HG02884 (cell line): ENCODE results near the gene MOB1A.
"Not testable (repeated sequence)": the region's sequence is repeated elsewhere in the genome, so short reads cannot be mapped to it uniquely, and the experiment has no call there.

ENCODE experiments used
- ATAC-seq: cut with Tn5 transposase; IDR thresholded peaks from one replicate; pipeline ENCODE4 v1.9.1; 2021; ENCODE audit warnings: mild to moderate bottlenecking, moderate library complexity; ENCODE audit not compliant: unreplicated experiment

MOB1A gene

DNA sequence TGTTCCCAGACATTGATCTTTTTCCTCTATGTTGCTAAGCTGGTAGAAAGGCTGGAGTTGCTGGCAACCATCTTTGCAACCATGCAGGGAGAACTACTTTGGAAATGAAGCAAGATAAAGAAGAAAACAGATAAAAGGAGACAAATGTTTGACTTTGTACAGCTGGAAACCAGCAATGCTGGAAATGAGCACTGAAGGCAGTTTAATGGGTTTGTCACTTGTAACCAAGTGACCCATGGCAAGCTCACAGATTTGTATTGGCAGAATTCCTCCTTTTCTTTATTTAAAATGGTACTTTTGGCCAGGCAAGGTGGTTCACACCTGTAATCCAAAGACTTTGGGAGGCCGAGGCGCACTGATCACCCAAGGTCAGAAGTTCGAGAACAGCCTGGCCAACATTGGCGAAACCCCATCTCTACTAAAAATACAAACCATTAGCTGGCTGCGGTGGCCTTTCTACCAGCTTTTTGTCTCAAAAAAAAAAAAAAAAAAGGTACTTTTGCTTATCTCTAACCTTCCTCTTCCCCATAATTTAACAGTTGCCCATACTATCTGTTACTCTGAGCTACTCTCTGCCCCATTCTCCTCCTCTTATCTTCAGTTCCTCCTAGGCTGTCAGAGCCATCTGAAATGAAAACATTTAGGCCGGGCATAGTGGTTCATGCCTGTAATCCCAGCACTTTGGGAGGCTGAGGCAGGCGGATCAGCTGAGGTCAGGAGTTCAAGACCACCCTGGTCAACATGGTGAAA lies 28.9 kb downstream of the MOB1A start:
- no peak for ATAC-seq

DNA sequence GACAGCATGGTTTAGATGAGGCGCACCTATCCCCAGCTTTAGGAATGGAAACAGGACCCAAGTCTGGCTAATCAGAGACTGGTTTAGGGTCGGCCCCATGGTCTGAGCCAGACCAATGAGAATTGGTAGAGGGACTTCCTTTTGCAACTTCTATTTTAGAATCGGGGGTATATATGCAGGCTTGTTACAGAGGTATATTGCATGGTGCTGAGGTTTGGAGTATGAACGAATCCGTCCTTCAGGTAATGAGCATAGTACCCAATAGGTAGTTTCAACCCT lies 29.5 kb downstream of the MOB1A start:
- ATAC-seq, result no peak

DNA sequence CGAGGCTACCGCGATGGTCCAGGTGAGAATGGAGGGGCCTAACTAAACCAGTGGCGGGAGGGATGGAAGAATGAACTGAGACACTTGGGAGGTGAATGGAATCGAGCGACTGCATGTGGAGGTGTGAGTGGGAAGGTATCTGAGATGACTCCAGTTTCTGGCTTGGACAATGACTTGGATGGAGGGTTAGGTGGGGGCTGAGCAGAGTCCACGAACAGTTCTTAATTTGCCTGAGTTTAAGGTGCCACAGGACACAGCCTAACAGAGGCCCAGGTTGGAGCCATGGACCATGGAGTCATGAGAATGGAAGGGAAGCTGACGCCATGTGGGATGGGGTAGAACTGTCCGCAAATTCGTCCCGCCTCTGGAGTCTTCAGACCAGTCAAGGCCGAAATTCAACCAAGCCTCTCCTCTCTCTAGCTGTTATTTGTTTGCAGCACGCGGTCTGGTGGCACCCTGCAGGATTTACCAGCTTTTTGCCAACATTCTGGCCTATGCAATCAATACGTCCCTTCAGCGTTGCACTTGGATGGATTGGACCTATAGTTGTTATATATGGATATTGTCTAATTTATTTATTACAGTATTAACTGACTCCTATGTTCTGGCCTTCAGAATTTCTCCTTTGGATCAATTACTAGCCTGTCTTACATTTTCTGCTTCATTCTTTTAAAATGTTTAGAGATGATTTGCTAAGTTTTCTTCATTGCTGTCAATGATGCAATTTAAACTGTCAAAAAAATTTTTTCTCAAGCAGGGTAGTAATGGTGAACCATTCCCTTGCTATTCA lies 30.0 kb downstream of the MOB1A start:
- ATAC-seq, result no peak

DNA sequence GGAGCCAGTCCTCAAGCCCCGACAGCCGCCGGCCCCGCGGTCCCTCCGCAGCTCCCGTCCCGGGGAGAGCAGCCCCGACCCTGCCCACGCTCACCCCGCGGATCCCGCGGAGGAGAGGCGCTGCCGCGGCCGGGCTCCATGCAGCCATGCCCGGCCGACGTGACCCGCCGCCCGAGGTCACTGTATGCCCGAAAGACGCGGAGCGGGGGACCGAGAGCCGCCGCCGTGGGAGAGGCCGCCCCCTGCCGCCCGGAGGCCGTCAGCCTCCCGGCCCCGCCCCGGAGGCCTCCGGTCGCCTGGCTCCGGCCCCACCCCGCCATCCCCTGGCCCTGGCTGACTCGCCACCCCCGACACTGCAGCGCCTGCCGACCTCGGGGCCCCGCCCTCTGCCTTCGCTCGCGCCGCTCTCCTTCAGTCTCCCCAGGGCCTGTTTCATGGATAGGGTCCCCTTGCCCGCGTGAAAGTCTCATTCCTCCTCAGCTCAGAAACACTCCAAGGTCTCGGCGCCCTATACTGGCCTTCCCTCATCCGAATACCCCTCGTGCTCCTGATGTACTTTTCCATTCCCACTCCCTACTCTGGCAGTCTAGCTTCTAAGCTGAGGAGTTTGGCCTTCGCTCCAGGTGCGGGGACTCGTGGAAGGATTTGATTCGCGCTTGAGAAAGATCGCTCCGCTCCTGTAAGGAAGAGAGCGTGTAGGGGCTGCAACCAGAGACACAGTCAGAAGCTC lies 30.8 kb downstream of the MOB1A start, which contains the start of gene BOLA3:
TSS of gene BOLA3 (minus strand) at position 186 of the 730 bp plus-strand sequence. CDS start at position 148, 38 bp downstream.
- ATAC-seq, result peak; percentile 80

DNA sequence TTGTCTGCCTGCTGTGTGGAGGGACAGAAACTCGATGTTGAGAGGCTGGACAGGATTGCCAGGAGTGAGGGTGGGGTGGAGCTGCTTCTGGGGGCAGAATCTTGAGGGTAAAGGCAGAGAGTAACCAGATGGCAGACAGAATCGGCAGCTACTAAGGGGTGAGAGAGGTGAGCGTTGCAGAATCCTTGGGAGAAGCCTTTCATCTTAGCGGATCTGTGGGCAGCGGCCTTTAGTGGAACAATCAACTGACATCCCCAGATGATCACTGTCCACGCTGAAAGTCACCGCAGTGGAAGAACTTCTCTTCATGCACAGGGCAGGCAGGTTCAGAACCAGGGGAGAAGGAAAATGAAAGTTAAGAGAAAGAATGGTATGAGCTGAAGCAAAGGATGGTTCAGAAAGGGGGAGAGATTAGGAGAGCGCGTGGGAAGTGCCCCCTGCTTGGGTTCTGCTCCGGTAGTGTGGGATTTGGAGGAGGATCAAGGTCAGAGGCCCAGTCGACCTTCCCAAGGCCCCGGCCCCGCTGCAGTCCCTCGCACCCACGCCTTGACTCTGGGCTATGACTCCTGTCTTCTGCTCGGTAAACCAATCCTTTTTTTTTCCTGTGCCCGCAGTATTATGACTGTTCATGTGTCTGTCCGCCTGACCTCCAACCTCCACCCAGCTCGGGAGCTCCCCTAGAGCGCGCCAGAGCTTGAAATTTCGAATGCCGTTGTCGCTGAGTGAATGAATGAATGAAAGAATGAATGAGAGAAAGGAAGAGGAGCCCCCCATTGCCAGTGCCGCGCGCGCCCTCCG lies 31.6 kb downstream of the MOB1A start:
- peak; percentile 32 for ATAC-seq

DNA sequence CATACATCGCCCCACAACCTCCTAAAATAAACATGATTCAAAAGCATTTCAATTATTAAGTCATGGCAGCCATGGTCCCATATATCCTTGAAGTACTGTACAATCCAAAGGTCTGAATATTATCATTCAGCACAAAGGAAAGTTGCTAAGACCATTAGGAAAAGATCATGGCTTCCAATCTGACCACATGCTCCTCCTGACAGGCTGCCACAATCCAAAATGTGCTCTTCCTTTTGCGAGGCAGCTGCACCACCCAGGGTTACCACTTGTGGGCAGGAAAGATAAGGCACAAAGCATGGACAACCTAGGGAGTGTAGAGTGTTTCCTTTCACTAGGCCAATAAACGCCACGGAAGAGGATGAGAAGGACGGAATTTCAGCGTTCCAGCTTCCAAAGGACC lies 36.3 kb downstream of the MOB1A start:
- no peak for ATAC-seq

DNA sequence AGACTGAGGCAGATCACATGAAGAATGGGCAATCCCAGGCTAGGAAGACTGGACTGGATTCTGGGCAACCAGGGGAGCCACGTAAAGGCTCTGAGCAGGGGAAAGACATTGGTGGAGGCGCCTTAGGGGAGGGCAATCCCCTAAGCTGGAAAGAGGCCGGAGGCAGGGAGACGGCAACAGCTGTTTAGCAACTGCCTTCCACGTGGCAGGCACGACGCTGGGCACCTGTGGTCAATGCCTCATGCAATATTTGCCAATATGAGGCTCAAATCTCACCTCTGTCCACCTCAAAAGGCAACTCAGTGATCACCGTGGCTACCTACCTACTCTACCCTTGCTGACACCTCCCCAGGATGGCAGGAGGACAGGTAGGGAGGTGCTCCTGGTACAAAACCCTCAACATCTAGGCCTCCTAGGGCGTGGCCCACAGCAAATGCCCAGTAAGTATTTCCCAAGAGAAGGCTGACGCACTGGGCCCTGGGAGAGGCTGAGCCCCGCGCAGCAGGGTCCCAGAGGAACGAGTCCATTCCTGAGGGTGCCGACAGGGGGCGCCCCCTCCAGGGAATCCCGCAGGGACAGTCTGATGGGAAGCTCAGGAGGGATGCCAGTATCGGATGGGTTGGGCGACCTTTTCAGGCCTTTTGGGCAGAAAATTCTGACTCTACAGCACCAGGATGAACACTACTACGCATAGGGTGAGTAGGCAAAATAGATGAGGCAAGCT lies 39.9 kb downstream of the MOB1A start:
- ATAC-seq, result no peak

DNA sequence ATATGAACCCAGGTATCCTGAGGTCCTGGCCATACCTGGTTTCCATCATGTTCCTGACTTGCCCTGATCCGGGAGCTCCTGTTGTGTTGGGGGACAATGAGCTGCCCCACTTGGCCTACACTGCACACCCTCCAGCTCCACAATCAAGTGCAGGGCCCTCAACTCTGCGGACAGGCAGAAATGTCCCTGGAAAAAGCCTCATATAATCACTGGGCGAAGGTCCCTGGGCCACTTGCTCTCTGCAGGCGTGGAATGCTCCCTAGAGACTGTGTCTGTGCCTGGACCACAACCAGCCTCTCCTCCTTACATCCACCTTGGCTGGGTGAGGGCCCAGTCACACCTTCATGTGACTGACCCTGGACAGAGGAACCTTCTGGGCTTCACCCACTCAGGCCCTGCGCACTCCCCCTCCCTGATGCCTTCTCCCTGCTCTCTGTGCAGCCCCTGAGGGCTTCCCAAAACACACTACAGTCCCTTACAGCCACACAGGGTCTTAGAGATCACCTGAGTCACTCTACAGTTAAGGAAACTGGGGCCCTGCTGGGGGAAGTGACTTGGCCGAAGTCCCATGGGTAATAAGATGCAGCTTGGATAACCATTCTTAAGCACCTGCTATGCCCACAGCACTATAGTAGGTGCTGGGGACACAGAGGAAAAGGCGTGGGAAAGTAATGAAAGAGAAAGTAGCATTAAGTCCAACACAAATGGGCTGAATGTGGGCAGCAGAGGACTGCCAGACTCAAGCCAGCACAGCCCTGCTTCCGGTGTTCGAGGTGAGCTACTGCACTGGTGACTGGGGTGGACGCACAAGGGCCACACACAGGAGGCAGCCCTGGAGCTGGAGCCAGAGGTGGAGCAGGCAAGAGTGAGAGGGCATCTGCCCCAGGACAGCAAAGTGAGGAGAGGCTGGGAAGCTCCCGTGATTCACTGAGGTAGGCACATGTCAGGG lies 40.8 kb downstream of the MOB1A start:
- no peak for ATAC-seq

DNA sequence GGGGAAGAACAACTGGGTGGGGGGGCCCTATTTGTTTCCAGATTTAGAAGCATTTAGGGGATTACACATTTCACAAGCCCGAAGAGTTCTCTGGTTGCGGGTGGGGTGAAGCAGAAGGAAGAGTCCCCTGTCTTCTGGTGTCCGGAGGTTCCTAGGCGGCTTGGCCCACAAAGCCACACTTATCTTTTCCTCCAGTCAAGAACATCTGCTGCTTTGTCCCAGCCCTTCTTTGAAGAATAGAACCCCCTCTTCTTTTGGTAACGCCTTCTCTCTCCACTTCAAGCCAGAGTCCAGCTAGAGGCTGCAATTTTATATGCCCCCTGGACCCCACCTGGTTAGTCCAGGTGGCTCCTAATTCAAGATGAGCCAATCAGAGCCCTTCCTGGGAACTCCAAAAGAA lies 46.8 kb downstream of the MOB1A start:
- ATAC-seq, result no peak

DNA sequence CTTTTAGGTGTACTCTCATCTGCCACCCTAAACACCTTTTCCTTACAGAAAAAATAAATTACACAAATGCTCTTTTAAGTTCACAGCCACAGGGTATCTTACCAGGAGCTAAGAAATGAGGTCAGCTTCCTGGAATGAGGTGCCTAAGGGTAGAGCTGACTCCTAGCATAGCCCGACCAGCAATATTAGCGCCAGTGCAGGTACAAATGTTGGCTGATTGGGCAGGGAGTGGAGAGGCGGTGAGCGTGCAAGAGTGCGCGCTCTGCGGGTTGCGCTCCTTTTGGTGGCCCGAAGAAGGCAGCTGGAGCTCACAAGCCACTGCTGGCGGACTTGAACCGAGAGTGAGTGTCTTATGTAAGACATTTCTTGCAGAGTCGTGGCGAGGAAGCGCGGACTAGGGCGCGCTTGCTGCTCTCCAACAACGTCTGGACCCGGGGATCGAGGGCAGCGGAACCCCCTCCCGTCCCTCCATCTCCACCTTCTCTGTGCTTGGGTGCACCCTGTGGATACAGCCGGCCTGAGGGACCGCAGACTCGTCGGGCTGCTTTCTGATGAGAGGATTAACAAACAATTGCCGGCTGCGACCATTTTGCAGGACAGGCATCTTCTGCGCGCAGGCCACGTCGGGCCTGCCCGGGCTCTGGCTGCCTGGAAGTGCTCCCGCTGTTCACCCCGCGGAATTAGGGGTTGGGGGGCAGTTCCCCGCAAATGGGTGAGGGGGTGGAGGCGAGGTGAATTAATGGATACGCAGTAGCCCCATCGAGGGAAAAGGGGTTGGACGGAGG lies 48.3 kb downstream of the MOB1A start:
- no peak for ATAC-seq

DNA sequence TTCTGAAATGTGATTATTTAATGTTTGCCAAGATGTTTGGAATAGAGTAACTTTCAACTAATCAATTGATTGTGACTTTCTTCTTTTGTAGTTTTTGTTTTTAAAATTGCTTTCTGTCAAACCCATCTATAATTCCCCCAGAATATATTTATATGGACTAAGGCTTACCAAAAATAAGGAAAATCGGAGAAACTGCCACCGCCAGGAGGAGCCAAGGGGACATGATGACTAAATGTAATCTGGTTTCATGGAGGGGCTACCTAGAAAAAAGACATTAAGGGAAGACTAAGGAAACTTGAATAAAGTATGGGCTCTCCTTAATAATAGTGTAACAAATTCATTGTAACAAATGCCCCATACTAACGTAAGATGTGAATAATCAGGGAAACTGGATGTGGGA lies 50.5 kb downstream of the MOB1A start:
- no peak for ATAC-seq

DNA sequence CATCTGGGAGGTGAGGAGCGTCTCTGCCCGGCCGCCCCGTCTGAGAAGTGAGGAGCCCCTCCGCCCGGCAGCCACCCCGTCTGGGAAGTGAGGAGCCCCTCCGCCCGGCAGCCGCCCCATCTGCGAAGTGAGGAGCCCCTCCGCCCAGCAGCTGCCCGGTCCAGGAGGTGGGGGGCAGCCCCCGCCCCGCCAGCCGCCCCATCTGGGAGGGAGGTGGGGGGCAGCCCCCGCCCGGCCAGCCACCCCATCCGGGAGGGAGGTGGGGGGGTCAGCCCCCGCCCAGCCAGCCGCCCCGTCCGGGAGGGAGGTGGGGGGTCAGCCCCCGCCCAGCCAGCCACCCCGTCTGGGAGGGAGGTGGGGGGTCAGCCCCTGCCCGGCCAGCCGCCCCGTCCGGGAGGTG lies 54.7 kb downstream of the MOB1A start:
- ATAC-seq, result not testable (repeated sequence)

DNA sequence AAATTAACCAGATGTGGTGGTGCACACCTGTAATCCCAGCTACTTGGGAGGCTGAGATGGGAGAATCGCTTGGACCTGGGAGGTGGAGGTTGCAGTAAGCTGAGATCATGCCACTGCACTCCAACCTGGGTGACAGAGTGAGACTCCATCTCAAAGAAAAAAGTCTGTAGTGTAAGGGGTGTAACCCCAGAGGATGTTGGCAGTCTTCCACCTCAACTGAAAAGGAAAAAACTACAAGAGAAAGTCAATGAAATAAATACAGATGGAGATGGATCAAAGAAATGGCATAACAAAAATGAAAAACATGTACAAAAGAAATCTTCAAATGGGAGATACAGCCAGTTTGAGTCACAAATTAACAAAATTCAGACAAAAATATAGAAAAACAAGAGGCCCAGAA lies 56.8 kb downstream of the MOB1A start:
- not testable (repeated sequence) for ATAC-seq

DNA sequence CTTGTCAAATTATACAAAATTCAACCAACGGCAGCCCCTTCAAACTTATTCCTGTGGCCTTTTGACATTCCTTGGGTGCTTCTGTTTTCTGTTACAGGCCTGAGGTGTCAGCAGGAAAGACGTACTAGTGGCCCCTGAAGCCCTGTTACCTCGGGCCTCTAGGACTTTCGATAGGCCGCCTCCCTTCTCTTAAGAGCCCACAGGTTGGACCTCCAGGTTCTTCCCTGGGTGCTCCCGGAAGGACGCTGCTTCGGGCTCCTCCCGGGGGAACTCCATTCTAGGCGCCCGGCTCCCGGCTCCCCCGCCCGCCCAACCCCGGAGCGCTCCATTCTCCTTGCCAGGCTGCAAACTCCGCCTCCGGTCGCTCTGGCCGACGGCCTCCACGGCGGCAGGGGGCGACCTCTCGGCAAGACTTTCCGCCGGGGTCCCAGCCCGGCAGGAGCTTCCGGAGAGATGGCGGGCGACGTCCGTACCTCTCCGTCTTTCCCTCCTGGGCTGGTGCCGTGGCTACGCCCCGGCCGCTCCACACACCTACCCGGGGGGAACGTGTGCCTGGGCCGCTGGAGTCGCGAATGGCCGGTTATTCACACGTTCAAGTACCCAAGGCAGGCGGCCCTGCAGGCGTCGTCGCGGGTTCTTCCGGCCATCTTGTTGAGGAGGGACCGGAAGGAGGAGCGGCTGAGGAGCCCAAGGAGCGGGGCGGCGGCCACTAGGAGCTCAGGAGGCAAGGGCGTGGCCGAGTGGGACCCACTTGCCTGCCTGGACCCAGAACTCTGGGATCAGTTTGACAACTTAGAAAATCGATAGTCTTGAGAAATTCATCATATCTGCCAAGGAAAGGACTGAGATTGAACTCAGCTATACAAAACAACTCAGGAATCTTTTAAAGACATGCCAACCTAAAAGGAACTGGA lies 58.5 kb downstream of the MOB1A start:
- peak; percentile 93 for ATAC-seq

DNA sequence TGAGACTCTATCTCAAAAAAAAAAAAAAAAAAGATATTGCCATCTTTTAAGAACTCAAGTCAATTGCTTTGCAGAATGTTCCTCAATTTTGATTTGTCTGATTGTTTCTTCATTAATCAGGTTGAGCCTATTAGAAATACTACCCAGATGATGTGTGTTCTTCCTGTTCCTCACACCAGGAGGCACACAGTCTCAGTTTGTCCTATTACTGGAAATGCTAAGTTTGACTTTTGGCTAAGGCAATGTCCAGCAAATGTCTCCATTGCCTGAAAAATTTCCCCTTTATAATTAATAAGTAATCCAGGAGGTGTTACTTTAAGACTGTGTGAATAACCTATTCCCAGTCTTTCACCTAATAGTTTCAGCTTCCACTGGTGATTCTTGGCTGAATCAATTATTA lies 59.3 kb downstream of the MOB1A start:
- no peak for ATAC-seq

DNA sequence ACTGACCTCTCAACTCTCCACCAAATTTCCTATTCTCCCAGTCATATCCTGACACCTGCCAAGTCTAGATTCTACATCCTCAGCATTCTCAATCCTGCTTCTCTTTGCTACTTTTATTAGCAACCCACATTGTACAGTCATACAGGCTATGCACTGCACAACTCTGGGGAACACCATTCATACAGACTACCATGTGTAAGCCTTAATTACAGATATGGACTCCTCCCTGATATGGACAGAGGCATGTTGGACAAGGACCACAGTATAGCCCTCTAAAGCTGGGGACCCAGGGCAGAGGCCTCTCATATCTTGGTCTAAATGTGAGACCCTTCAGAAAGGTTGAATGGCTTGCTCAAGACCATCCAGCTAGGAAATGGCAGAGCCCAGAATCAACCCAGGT lies 67.3 kb downstream of the MOB1A start:
- ATAC-seq, result no peak

DNA sequence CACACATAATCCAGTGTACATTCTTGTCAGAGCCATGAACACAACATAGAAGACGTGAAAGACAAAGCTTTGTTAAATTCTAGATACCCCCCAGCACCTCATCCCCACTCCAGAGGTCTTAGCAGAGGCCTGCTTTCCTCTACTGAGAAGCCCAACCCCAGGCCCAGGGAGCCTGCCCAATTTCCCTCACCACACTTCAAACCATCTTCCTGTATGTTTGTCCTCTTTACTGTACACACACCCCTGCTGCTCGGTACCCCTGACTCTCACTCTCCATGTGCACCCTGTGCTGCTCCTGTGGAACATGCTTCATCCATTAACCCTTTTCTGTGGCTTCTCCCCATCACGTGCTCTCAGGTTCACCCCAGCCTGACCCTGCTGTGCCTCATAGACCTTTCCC lies 68.1 kb downstream of the MOB1A start:
- no peak for ATAC-seq
